Aorta (tissue), 5 donors: ENCODE results near the gene CNTNAP4. TPM values are rescaled to one million over a fixed set of nuclear protein-coding genes. Genes with fewer than 3 reads are reported as not detected.

ENCODE experiments used
- ATAC-seq: fragments of 200-7000 bp; cut with Tn5 transposase; one replicate; pipeline ENCODE4 v1.9.1; 2022; ENCODE audit warnings: moderate library complexity; ENCODE audit not compliant: low FRiP score
- DNase-seq, 2 donors: peaks; one replicate each; pipeline ENCODE4 v3.0.0-alpha.2; 2020
- H3K27ac ChIP-seq, 2 donors: one replicate each; pipeline ENCODE4 v1.5.1; 2013; ENCODE audit warnings: low read length in 2 of 2, mild to moderate bottlenecking in 2 of 2, moderate library complexity in 2 of 2, control low read depth in 1 of 2, inconsistent platforms in 1 of 2, low read depth in 1 of 2
- H3K27me3 ChIP-seq, 2 donors: one replicate each; pipeline ENCODE4 v1.6.1; 2013; ENCODE audit warnings: control low read depth in 1 of 2, low read length in 1 of 2, mild to moderate bottlenecking in 1 of 2, moderate library complexity in 1 of 2; ENCODE audit not compliant: insufficient read depth in 2 of 2, control insufficient read depth in 1 of 2
- H3K36me3 ChIP-seq, 2 donors: one replicate each; pipeline ENCODE4 v1.6.1; 2013; ENCODE audit warnings: control low read depth in 1 of 2, low read length in 1 of 2, mild to moderate bottlenecking in 1 of 2; ENCODE audit not compliant: insufficient read depth in 2 of 2, control insufficient read depth in 1 of 2
- H3K4me1 ChIP-seq, 2 donors: one replicate each; pipeline ENCODE4 v1.6.1; 2013; ENCODE audit warnings: low read length in 2 of 2, control low read depth in 1 of 2, mild to moderate bottlenecking in 1 of 2, moderate library complexity in 1 of 2; ENCODE audit not compliant: insufficient read depth in 2 of 2, control insufficient read depth in 1 of 2
- H3K4me3 ChIP-seq, 2 donors: one replicate each; pipeline ENCODE4 v1.5.1; 2013; ENCODE audit warnings: low read length in 2 of 2, control low read depth in 1 of 2, mild to moderate bottlenecking in 1 of 2
- H3K9me3 ChIP-seq: one replicate; pipeline ENCODE4 v1.6.1; 2013; ENCODE audit warnings: mild to moderate bottlenecking, low read length; ENCODE audit not compliant: control insufficient read depth
- WGBS, 2 donors: extraction: QIAGEN DNeasy Blood & Tissue Kit; methylation state at CpG; one replicate each; pipeline ENCODE4 v1.1.7; 2013; 5-methylcytosine and 5-hydroxymethylcytosine counted together
- intact Hi-C, 2 donors: fragments of 100-400 bp; cut with DNase I; formaldehyde crosslinking; loops; one replicate each; pipeline versions ENCODE4 v1.14.2 to v1.15.0; 2022
- polyA plus RNA-seq, 2 donors: library from polyadenylated mRNA; stranded (reverse); fragments of 200-250 nt; gene quantifications; one replicate each; pipeline ENCODE4 v1.2.3, GENCODE V29; 2013
- total RNA-seq, 2 donors: library from RNA; stranded (reverse); fragmentation: NEBNext Ultra II Directional; extraction: Animal tissue kit (Norgen Biotek cat#: 25700); gene quantifications; one replicate each; pipeline ENCODE4 v1.2.1, GENCODE V29; 2021
- donor health status: healthy with polysubstance abuse.
- donor health status: Bipolar disorder and iron deficiency.
- donor health status: DM: no; HTN: no; CAD: no.
- donor health status: DM: no; HTN: no; CAD: no.
- donor health status: DM: yes; HTN: yes; CAD: no.

Gene CNTNAP4
- total and polyA plus RNA-seq, 4 donors, result not detected

DNA sequence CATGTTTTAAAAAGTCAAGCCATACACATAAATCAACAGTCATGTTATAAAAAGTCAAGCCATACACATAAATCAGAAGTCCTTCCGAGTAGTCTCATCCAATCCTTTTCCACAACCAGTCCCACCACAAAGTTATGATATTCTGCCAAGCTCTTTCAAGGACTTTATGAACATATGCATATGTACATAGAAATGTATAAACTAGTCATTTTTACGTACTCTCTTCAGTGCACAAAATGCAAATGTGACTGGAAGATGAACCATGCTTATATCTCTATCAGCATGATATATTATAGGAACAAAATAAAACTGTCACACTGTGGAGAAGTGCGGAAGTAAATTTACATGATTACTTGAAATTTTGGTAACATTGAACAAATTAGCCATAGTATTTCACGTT, 200.9 kb downstream of the CNTNAP4 start:
- H3K27ac ChIP-seq, result no peak overlapping the region
- no peaks in the 10 kb centered on the region for H3K27me3 ChIP-seq
- intact Hi-C loops, result no loop called here
- no peaks in the 10 kb centered on the region for H3K9me3 ChIP-seq
- no peaks in the 10 kb centered on the region for H3K4me1 ChIP-seq
- H3K36me3 ChIP-seq, result no peaks in the 10 kb centered on the region
- DNase-seq (no peak), ATAC-seq (no peak)
- WGBS, 2 donors, result 44 to 51% methylated on average over 4 of the region's 4 CpGs
- no peak overlapping the region for H3K4me3 ChIP-seq

DNA sequence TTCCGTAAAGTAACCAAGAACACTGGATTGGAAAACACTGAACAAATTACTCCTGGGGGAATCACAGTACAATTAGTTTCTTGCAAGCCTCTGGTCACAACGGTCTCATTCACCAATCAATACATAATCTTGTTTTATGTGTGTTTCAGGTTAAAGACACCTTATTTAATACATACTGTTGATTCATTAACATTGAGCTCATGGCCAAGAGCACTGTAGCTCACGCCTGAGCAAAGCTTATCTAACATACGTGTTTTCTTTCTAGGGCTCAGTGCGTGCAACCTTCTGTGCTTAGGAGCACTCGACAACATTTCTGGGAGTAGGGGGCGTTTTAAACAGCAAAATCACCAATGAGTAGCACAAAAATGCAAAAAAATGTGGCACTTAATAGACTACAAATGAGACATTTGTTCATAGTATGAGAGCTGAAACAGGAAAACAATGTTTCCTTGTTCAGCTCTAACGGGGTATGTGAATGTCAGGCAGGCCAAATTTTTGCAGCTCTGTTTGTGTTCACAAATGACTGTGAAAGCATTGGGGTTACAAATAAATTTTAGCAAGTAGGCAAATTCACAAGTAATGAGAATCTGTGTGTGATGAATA, 206.2 kb downstream of the CNTNAP4 start:
- H3K4me1 ChIP-seq, result no peaks in the 10 kb centered on the region
- H3K4me3 ChIP-seq, result no peak overlapping the region
- no peaks in the 10 kb centered on the region for H3K9me3 ChIP-seq
- H3K27ac ChIP-seq, result no peak overlapping the region
- intact Hi-C loops, result no loop called here
- no peak for ATAC-seq
- 43% methylated on average over 8 of the region's 8 CpGs for WGBS, 2 donors
- no peaks in the 10 kb centered on the region for H3K27me3 ChIP-seq
- no peak for DNase-seq
- no peaks in the 10 kb centered on the region for H3K36me3 ChIP-seq

DNA sequence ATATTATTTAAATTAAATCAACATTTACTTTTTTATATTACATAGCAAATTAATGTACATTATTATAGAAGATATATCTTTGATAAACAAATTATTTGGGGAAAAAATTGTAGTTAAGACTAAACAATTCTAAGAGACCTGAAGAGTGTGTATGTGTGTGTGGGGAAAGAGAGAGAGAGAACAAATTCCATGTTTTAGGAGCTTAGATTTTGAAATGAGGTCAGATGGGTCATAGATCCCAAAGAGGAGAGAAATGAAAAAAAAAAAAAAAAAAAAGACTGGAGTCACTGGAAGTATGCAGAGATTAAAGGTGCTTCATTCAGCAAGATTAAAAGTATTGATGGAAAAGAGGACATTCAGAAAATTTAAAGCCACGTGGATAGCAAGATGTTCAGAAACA, 206.8 kb downstream of the CNTNAP4 start:
- H3K4me1 ChIP-seq, result no peaks in the 10 kb centered on the region
- 48 to 55% methylated on average over 1 of the region's 1 CpG for WGBS, 2 donors
- H3K9me3 ChIP-seq, result no peaks in the 10 kb centered on the region
- no peaks in the 10 kb centered on the region for H3K27me3 ChIP-seq
- no peaks in the 10 kb centered on the region for H3K36me3 ChIP-seq
- intact Hi-C loops, result no loop called here
- ATAC-seq, result no peak
- no peak overlapping the region for H3K27ac ChIP-seq
- DNase-seq, result no peak
- H3K4me3 ChIP-seq, result no peak overlapping the region

DNA sequence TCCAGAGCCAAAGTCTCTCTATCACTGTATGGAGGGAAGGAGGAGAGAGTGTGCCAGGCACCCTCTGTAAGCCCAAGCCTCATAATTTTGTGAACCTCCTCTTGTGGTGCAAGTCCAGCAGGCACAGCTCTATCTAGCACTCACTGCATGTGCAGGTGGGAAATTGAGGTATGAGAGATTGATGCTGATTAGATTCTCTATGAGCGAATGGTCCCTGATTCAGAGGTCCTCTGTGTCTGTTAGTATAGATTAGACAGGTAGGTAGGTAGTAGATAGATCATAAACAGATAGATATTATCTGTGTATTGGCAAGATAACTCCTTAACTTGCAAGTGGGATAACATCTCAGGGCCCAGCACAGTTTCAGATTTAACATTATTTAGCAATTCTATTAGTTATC, 209.5 kb downstream of the CNTNAP4 start:
- Histone ChIP-seq H3K27me3 (no peaks in the 10 kb centered on the region), H3K36me3 (no peaks in the 10 kb centered on the region), H3K4me3 (no peak overlapping the region), H3K4me1 (no peaks in the 10 kb centered on the region), H3K9me3 (no peaks in the 10 kb centered on the region), H3K27ac (no peak overlapping the region)
- intact Hi-C loops, result no loop called here
- ATAC-seq (no peak), DNase-seq (no peak)
- WGBS, 2 donors, result 86 to 87% methylated on average over 1 of the region's 1 CpG

DNA sequence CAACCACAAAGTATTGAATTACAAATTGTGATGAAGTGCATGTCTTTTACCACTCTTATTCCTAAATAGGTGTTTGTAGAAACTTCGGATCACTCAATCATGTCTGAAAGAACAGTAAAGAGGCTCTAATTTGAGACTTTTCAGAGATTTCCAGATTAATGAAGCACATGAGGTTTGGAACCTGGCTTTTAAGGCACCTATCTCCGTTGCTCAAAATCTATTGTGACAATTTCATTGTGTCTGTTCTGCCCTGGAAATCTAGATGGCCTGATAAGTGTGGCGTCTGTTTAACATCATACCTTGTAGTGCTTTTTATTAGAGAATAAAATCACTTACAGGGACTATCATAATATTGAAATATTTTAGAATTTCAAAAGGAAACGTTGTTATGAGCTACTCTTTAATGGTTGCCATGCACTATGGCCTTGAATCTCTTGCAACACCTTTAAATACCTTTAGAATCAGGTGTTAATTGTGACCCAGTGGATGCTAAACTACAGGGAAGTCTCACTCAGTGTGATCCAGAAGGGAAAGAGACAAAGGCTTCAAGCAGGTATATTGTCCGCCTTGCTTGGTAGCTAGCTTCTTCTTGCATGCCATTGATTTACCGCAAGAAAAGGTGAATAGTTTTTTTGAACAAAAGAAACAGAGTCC, 210.3 kb downstream of the CNTNAP4 start:
- no peak for ATAC-seq
- DNase-seq, result no peak
- 64 to 66% methylated on average over 6 of the region's 6 CpGs for WGBS, 2 donors
- Histone ChIP-seq H3K4me1 (no peaks in the 10 kb centered on the region), H3K9me3 (no peaks in the 10 kb centered on the region), H3K4me3 (no peak overlapping the region), H3K27me3 (no peaks in the 10 kb centered on the region), H3K27ac (no peak overlapping the region), H3K36me3 (no peaks in the 10 kb centered on the region)
- intact Hi-C loops, result no loop called here

DNA sequence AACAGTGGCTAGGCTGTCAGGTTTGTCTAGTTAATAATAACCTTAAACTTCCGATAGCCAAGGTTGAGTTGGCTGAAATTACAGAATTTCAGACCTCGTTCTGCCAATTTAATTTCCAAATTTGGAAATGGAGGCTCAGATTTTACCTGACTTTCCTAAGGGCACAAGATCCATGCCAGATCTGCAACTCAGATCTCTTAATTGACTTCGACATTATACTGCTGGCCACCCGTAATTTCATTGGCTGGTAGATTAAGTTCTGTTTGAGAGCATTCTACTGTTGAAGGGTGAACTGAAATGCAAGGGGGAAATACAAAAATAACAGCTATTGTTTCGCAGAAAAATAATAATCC, 210.8 kb downstream of the CNTNAP4 start:
- intact Hi-C loops, result no loop called here
- no peaks in the 10 kb centered on the region for H3K36me3 ChIP-seq
- WGBS, 2 donors, result 72 to 81% methylated on average over 5 of the region's 5 CpGs
- H3K4me3 ChIP-seq, result no peak overlapping the region
- no peaks in the 10 kb centered on the region for H3K4me1 ChIP-seq
- no peak overlapping the region for H3K27ac ChIP-seq
- DNase-seq, result no peak
- no peaks in the 10 kb centered on the region for H3K9me3 ChIP-seq
- ATAC-seq, result no peak
- no peaks in the 10 kb centered on the region for H3K27me3 ChIP-seq

- Histone ChIP-seq H3K4me1 (no peaks in the 10 kb centered on the region), H3K36me3 (no peaks in the 10 kb centered on the region), H3K9me3 (no peaks in the 10 kb centered on the region), H3K27me3 (no peaks in the 10 kb centered on the region), H3K27ac (no peak overlapping the region), H3K4me3 (no peak overlapping the region)
- intact Hi-C loops, result no loop called here
- DNase-seq (no peak), ATAC-seq (no peak)
- WGBS, 2 donors, result 76 to 82% methylated on average over 3 of the region's 3 CpGs
These were observed 212.9 kb downstream of the CNTNAP4 start for GRCh38 chr16:76490036-76490639.

DNA sequence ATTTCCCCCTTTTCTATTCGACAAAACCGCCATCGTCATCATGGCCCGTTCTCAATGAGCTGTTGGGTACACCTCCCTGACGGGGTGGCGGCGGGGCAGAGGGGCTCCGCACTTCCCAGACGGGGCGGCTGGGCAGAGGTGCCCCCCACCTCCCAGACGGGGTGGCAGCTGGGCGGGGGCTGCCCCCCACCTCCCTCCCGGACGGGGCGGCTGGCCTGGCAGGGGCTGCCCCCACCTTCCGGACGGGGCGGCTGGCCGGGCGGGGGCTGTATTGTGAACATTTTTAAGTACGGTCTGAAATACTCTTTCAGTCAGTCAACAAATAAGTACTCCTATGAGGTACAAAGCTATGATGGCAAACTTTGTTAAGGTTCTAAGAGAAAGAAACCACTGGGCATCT, 222.8 kb downstream of the CNTNAP4 start:
- no peaks in the 10 kb centered on the region for H3K4me1 ChIP-seq
- intact Hi-C loops, result no loop called here
- H3K36me3 ChIP-seq, result no peaks in the 10 kb centered on the region
- no peak for ATAC-seq
- no peak overlapping the region for H3K4me3 ChIP-seq
- 92 to 93% methylated on average over 20 to 21 of the region's 21 CpGs for WGBS, 2 donors
- DNase-seq, result peak in 1 of 2 donors; percentile 30
- H3K9me3 ChIP-seq, result no peaks in the 10 kb centered on the region
- no peak overlapping the region for H3K27ac ChIP-seq
- no peaks in the 10 kb centered on the region for H3K27me3 ChIP-seq

DNA sequence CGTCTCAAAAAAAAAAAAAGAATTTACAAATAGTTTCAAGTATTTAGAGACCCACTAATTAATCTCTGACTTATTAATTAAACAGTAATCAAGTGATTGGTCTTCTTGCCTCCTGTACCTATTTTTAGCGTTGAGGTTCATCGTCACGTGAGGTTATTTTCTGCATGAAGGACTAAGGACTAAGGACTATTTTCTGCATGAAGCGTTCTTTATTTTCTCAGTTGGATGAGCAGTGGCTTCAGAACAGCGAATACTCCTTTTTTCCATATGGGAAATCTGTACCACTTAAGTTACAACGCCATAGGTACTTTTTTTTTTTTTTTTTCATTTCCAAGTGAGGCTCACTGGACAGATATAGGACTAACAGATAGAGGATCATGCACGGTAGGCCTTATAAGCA, 224.9 kb downstream of the CNTNAP4 start:
- Histone ChIP-seq H3K9me3 (no peaks in the 10 kb centered on the region), H3K36me3 (no peaks in the 10 kb centered on the region), H3K27ac (no peak overlapping the region), H3K4me3 (no peak overlapping the region), H3K4me1 (no peaks in the 10 kb centered on the region), H3K27me3 (no peaks in the 10 kb centered on the region)
- intact Hi-C loops, result no loop called here
- ATAC-seq (no peak), DNase-seq (no peak)
- WGBS, 2 donors, result 89 to 90% methylated on average over 8 of the region's 8 CpGs
